Natural killer cell (primary cell): ENCODE results near the gene FGGY. TPM values are rescaled to one million over a fixed set of nuclear protein-coding genes. Genes with fewer than 3 reads are reported as not detected.

Experiments
- ATAC-seq, 3 donors: fragments of 150-1000 bp in 2 of 3; fragments of 200-7000 bp in 1 of 3; cut with Tn5 transposase; 1 replicate in 1 of 3; 2 replicates in 2 of 3; pipeline ENCODE4 v1.10.0; 2021; ENCODE audit warnings: mild to moderate bottlenecking in 2 of 3, moderate library complexity in 2 of 3
- DNase-seq, 2 donors: peaks; one replicate each; pipeline versions ENCODE4 v3.0.0 to v3.0.0-alpha.2; 2013 to 2021; ENCODE audit warnings: mixed read lengths in 1 of 2
- H3K27ac ChIP-seq: one replicate; pipeline ENCODE4 v1.5.1; 2013; ENCODE audit warnings: mild to moderate bottlenecking, low read length
- H3K27me3 ChIP-seq: one replicate; pipeline ENCODE4 v1.6.1; 2013; ENCODE audit warnings: low read length; ENCODE audit not compliant: control insufficient read depth, insufficient read depth
- H3K36me3 ChIP-seq: one replicate; pipeline ENCODE4 v1.6.1; 2013; ENCODE audit warnings: low read length; ENCODE audit not compliant: control insufficient read depth, insufficient read depth
- H3K4me1 ChIP-seq: one replicate; pipeline ENCODE4 v1.6.1; 2013; ENCODE audit warnings: low read length; ENCODE audit not compliant: control insufficient read depth, insufficient read depth
- H3K4me3 ChIP-seq: one replicate; pipeline ENCODE4 v1.5.1; 2013; ENCODE audit warnings: low read length
- H3K9me3 ChIP-seq: one replicate; pipeline ENCODE4 v1.6.1; 2013; ENCODE audit warnings: low read length; ENCODE audit not compliant: control insufficient read depth, insufficient read depth
- H3K27ac Mint-ChIP-seq, 2 donors: one replicate each; pipeline ENCODE4 v1.8.0; 2022; ENCODE audit warnings: mild to moderate bottlenecking in 2 of 2, mixed read lengths in 2 of 2, moderate library complexity in 1 of 2
- H3K27me3 Mint-ChIP-seq, 2 donors: one replicate each; pipeline ENCODE4 v1.8.0; 2022; ENCODE audit warnings: low read depth in 2 of 2, mixed read lengths in 2 of 2
- H3K36me3 Mint-ChIP-seq: one replicate; pipeline ENCODE4 v1.8.0; 2022; ENCODE audit warnings: mixed read lengths
- H3K4me1 Mint-ChIP-seq, 2 donors: one replicate each; pipeline ENCODE4 v1.8.0; 2022; ENCODE audit warnings: mixed read lengths in 2 of 2
- H3K4me3 Mint-ChIP-seq: one replicate; pipeline ENCODE4 v1.8.0; 2022; ENCODE audit warnings: mild to moderate bottlenecking, moderate library complexity, mixed read lengths
- H3K9me3 Mint-ChIP-seq, 2 donors: one replicate each; pipeline ENCODE4 v1.8.0; 2022; ENCODE audit warnings: mixed read lengths in 2 of 2
- WGBS: methylation state at CpG from one replicate; pipeline ENCODE4 v1.1.7; 2013; ENCODE audit warnings: missing lambda C conversion rate; ENCODE audit not compliant: insufficient coverage; 5-methylcytosine and 5-hydroxymethylcytosine counted together
- intact Hi-C: fragments of 100-400 bp; cut with micrococcal nuclease; formaldehyde crosslinking; loops from one replicate; pipeline ENCODE4 v1.14.2; 2022
- total RNA-seq, 4 donors: library from RNA; stranded (reverse); fragments of 120-200 nt in 1 of 4; gene quantifications; one replicate each; pipeline versions ENCODE4 v1.2.3 to v1.2.4, GENCODE V29; 2013 to 2022
- TF ChIP-seq, protein P1 (sequence below): fragments of 200-600 bp; IDR thresholded peaks from one replicate; pipeline ENCODE4 v1.8.0; 2022; ENCODE audit warnings: antibody characterized with exemption

The FGGY gene
- total RNA-seq, 3 donors from 2014 or later (not counting 1 experiment from before 2014, with no cell fraction given), result 21.8 to 31.5 (median 21.8) TPM

DNA sequence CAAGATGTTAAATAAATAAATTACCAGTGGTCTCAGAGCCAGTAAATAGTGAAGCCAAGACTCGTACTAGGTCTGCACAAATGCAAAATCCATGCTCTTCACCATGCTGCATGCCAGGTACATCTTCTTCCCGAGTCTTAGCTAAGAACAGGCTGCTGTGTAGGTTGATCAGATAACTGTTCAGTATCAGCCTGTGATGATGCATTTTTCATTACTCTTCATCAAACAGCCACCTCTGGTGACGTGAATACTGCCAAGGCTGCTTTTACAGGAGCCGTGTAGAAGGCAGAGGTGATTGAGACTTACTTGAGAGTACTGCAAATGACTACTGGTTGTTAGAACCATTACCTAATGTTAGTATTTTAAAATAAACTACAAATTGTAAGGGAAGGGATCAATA, 478.6 kb downstream of the FGGY start:
- no peak overlapping the region for H3K4me3 Mint-ChIP-seq
- H3K36me3 Mint-ChIP-seq, result no peaks in the 10 kb centered on the region
- no peaks in the 10 kb centered on the region for H3K4me1 Mint-ChIP-seq
- no peak overlapping the region for H3K27ac Mint-ChIP-seq
- H3K9me3 Mint-ChIP-seq, result no peaks in the 10 kb centered on the region
- H3K27me3 ChIP-seq, result no peaks in the 10 kb centered on the region
- ATAC-seq (no peak), DNase-seq (no peak)
- H3K27ac ChIP-seq, result no peak overlapping the region
- 95% methylated on average over 2 of the region's 4 CpGs for WGBS
- H3K9me3 ChIP-seq, result no peaks in the 10 kb centered on the region
- H3K27me3 Mint-ChIP-seq, result peaks cover 0 to 2% of the 10 kb centered on the region in 2 donors
- TF ChIP-seq, protein P1, sequence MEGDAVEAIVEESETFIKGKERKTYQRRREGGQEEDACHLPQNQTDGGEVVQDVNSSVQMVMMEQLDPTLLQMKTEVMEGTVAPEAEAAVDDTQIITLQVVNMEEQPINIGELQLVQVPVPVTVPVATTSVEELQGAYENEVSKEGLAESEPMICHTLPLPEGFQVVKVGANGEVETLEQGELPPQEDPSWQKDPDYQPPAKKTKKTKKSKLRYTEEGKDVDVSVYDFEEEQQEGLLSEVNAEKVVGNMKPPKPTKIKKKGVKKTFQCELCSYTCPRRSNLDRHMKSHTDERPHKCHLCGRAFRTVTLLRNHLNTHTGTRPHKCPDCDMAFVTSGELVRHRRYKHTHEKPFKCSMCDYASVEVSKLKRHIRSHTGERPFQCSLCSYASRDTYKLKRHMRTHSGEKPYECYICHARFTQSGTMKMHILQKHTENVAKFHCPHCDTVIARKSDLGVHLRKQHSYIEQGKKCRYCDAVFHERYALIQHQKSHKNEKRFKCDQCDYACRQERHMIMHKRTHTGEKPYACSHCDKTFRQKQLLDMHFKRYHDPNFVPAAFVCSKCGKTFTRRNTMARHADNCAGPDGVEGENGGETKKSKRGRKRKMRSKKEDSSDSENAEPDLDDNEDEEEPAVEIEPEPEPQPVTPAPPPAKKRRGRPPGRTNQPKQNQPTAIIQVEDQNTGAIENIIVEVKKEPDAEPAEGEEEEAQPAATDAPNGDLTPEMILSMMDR, result no peak
- no peak overlapping the region for H3K4me3 ChIP-seq
- H3K36me3 ChIP-seq, result no peaks in the 10 kb centered on the region
- intact Hi-C loops, result no loop called here
- H3K4me1 ChIP-seq, result no peaks in the 10 kb centered on the region

DNA sequence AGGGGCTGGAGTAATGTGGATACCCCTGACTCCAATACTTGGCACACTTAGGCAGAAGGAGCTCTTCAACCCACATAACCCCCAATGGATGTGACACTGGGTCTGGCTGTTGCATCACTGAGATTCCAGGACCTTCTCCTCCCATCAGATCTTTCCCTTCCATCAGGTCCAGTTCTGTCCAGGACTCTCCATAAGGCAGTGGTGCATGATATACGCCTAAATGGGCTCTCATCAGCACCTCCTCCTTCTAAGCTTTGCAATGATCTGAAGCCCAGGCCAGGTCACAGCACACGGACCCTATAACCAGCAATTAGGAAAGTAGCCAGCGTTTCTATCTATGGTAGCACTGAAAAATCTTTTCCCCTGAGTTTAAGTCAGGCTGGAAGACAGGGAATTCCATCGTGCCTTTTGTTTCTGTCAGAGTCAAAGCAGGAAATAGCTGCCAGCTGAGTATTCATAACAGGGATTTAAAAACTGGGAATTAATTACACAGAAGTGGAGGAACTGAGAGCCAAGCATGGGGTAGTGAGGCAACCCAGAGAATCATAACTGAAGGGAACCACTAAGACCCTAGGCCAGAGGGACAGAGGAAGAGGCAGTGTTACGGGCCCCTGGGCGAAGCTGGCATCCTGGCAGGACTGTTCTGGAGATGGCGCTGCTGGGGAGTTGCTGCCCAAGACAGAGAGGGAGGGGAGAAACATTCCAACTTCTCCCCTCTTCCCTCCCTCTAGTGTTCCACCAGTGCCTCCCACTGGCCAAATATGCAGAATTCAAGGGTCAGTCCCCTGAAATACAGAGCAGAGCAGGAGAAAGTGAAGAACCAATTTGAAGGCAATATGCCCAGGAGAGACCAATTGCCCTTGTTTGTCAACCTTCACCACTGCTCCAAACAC, 480.3 kb downstream of the FGGY start:
- H3K4me1 Mint-ChIP-seq, result no peaks in the 10 kb centered on the region
- TF ChIP-seq, protein P1, result no peak

DNA sequence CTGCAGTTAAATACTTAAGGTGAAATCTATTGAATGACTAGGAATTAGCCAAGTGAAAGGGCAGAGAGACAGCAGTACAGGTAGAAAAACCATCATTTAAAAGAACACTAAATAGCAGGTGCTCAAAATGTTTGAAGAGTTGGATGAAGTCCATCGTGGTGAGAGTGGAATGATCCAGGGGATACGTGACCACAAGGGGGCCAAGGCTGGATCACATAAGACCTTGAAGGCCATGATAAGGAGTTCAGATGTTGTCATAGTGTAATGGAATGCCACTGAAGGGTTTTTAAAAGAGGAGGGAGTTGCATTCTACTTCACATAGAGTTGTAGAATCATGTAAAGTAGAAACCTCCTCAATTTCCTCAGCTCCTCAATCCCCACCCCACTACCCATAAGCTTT, 483.1 kb downstream of the FGGY start:
- intact Hi-C loops, result no loop called here

More for the DNA sequence above, 480.3 kb downstream of the FGGY start:
- ATAC-seq (no peak), DNase-seq (no peak)
- no peak overlapping the region for H3K27ac ChIP-seq
- no peak overlapping the region for H3K4me3 ChIP-seq
- Mint-ChIP-seq H3K27me3 (peaks cover 0 to 2% of the 10 kb centered on the region in 2 donors), H3K36me3 (no peaks in the 10 kb centered on the region), H3K9me3 (no peaks in the 10 kb centered on the region), H3K4me3 (no peak overlapping the region), H3K27ac (no peak overlapping the region)
- intact Hi-C loops, result no loop called here
- H3K27me3 ChIP-seq, result no peaks in the 10 kb centered on the region
- WGBS, result 89% methylated on average over 5 of the region's 7 CpGs
- no peaks in the 10 kb centered on the region for H3K36me3 ChIP-seq
- no peaks in the 10 kb centered on the region for H3K4me1 ChIP-seq
- no peaks in the 10 kb centered on the region for H3K9me3 ChIP-seq

More for the DNA sequence above, 483.1 kb downstream of the FGGY start:
- DNase-seq (peak in 1 of 2 donors; percentile 12), ATAC-seq (no peak)
- no peaks in the 10 kb centered on the region for H3K36me3 Mint-ChIP-seq
- no peaks in the 10 kb centered on the region for H3K9me3 Mint-ChIP-seq
- H3K27ac ChIP-seq, result no peak overlapping the region
- H3K9me3 ChIP-seq, result no peaks in the 10 kb centered on the region
- TF ChIP-seq, protein P1, result no peak
- no peaks in the 10 kb centered on the region for H3K27me3 ChIP-seq
- 92% methylated on average over 2 of the region's 2 CpGs for WGBS
- H3K36me3 ChIP-seq, result no peaks in the 10 kb centered on the region
- H3K4me1 Mint-ChIP-seq, result no peaks in the 10 kb centered on the region
- H3K4me3 ChIP-seq, result no peak overlapping the region
- H3K27ac Mint-ChIP-seq, result no peak overlapping the region
- no peak overlapping the region for H3K4me3 Mint-ChIP-seq
- no peaks in the 10 kb centered on the region for H3K4me1 ChIP-seq
- H3K27me3 Mint-ChIP-seq, result no peaks in the 10 kb centered on the region
